Fibroblast of skin of back (primary cell): Measurements from ENCODE around the gene NDST1.

Experiments
- DNase-seq: peaks from one replicate; pipeline ENCODE4 v3.0.0-alpha.2; 2013

NDST1 gene

GRCh38 chr5:150589862-150590601 lies 82.1 kb downstream of the NDST1 start:
- peak; percentile 54 for DNase-seq

- no peak for DNase-seq
Measured at GRCh38 chr5:150590979-150591695, 83.2 kb downstream of the NDST1 start.

- no peak for DNase-seq
Measured at GRCh38 chr5:150593593-150593992, 85.7 kb downstream of the NDST1 start.

GRCh38 chr5:150593996-150594395 lies 86.1 kb downstream of the NDST1 start:
- no peak for DNase-seq

- DNase-seq, result peak; percentile 74
Measured at GRCh38 chr5:150595466-150596031, 87.6 kb downstream of the NDST1 start.

GRCh38 chr5:150596313-150596712 lies 88.4 kb downstream of the NDST1 start:
- DNase-seq, result peak; percentile 41

GRCh38 chr5:150596826-150597225 lies 88.9 kb downstream of the NDST1 start:
- no peak for DNase-seq

- DNase-seq, result no peak
Measured at GRCh38 chr5:150598006-150598405, 90.1 kb downstream of the NDST1 start.

- no peak for DNase-seq
Measured at GRCh38 chr5:150598821-150599273, 90.9 kb downstream of the NDST1 start.

GRCh38 chr5:150599281-150599680 lies 91.3 kb downstream of the NDST1 start:
- no peak for DNase-seq

- DNase-seq, result peak; percentile 82
Measured at GRCh38 chr5:150599917-150600511, 92.1 kb downstream of the NDST1 start.

- DNase-seq, result peak; percentile 69
Measured at GRCh38 chr5:150600616-150601490, 92.9 kb downstream of the NDST1 start.

- no peak for DNase-seq
Measured at GRCh38 chr5:150601491-150602345, 93.8 kb downstream of the NDST1 start.

- no peak for DNase-seq
Measured at GRCh38 chr5:150603052-150603451, 95.1 kb downstream of the NDST1 start.

GRCh38 chr5:150603491-150603890 lies 95.6 kb downstream of the NDST1 start:
- DNase-seq, result no peak

- no peak for DNase-seq
Measured at GRCh38 chr5:150604010-150604409, 96.1 kb downstream of the NDST1 start.

GRCh38 chr5:150604894-150605440 lies 97.0 kb downstream of the NDST1 start:
- no peak for DNase-seq

- DNase-seq, result no peak
Measured at GRCh38 chr5:150605546-150605945, 97.6 kb downstream of the NDST1 start.

- no peak for DNase-seq
Measured at GRCh38 chr5:150606476-150606875, 98.5 kb downstream of the NDST1 start.

GRCh38 chr5:150607105-150607504 lies 99.2 kb downstream of the NDST1 start:
- DNase-seq, result no peak
